GM12801 (cell line): ENCODE data around the gene ADCK2.

Experiments
- TF ChIP-seq, protein P1 (sequence below): IDR thresholded peaks from one replicate; pipeline ENCODE4 v1.5.1; 2011; ENCODE audit warnings: control low read depth; ENCODE audit not compliant: insufficient read length; ENCODE audit errors: extremely low read depth

The ADCK2 gene, protein sequence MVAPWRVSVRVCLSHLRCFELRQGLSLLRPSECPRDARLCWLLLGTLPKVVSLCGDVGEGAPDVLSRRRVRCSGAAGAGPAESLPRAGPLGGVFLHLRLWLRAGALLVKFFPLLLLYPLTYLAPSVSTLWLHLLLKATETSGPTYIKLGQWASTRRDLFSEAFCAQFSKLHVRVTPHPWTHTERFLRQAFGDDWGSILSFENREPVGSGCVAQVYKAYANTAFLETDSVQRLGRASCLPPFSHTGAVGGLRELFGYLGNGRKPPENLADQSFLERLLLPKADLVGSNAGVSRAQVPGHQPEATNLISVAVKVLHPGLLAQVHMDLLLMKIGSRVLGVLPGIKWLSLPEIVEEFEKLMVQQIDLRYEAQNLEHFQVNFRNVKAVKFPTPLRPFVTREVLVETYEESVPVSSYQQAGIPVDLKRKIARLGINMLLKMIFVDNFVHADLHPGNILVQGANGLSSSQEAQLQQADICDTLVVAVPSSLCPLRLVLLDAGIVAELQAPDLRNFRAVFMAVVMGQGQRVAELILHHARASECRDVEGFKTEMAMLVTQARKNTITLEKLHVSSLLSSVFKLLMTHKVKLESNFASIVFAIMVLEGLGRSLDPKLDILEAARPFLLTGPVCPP

DNA sequence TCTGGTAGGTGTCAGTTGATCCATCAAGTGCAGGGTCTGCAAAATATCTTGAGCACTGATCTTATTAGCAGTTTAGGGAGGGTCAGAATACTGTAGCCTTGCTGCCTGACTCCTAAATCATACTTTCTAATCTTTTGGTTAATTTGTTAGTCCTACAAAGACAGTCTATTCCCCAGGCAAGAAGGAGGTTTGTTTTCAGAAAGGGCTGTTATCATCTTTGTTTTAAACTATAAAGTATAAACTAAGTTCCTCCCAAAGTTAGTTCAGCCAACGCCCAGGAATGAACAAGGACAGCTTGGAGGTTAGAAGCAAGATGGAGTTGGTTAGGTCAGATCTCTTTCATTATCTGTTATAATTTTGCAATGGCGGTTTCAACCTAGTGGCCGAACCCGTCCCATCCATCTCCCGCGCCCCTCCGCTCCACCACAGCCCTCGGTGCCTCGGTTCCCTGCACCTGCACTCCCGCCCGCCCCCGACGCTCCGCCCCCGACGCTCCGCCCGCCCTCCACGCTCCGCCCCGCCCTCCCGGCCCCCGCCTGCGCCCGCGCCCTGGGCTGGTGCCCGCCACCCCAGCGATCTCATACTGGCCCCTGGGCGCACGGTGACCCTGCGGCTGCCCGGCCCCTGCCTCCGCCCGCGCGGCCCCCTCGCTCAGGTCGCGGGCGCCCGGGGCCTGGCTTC lies at the start of gene ADCK2:
ADCK2 (plus strand) TSS at position 564 of the 681 bp plus-strand sequence. CDS start 386 bp downstream, outside the sequence.
- TF ChIP-seq, protein P1, sequence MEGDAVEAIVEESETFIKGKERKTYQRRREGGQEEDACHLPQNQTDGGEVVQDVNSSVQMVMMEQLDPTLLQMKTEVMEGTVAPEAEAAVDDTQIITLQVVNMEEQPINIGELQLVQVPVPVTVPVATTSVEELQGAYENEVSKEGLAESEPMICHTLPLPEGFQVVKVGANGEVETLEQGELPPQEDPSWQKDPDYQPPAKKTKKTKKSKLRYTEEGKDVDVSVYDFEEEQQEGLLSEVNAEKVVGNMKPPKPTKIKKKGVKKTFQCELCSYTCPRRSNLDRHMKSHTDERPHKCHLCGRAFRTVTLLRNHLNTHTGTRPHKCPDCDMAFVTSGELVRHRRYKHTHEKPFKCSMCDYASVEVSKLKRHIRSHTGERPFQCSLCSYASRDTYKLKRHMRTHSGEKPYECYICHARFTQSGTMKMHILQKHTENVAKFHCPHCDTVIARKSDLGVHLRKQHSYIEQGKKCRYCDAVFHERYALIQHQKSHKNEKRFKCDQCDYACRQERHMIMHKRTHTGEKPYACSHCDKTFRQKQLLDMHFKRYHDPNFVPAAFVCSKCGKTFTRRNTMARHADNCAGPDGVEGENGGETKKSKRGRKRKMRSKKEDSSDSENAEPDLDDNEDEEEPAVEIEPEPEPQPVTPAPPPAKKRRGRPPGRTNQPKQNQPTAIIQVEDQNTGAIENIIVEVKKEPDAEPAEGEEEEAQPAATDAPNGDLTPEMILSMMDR: no peak

DNA sequence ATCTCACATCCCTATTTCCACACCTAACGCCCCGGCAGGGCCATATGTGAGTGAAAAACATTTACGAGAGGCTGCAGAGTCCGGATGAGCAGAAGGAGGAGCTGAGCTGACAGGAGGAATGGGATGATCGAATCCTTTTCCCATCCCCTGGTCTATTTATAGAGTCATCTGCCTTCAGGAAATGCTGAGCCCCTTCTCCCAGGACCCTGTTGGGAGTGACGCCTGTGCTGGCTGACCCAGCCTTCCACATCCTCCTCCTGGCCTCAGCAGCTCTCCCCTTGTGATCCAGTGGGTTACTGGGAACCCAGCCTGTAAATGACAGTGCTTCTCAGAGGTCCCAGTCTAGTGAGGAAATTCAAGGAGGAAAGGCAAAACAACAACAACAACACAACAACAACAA lies 48.8 kb upstream of the ADCK2 start:
- TF ChIP-seq, protein P1: no peak

DNA sequence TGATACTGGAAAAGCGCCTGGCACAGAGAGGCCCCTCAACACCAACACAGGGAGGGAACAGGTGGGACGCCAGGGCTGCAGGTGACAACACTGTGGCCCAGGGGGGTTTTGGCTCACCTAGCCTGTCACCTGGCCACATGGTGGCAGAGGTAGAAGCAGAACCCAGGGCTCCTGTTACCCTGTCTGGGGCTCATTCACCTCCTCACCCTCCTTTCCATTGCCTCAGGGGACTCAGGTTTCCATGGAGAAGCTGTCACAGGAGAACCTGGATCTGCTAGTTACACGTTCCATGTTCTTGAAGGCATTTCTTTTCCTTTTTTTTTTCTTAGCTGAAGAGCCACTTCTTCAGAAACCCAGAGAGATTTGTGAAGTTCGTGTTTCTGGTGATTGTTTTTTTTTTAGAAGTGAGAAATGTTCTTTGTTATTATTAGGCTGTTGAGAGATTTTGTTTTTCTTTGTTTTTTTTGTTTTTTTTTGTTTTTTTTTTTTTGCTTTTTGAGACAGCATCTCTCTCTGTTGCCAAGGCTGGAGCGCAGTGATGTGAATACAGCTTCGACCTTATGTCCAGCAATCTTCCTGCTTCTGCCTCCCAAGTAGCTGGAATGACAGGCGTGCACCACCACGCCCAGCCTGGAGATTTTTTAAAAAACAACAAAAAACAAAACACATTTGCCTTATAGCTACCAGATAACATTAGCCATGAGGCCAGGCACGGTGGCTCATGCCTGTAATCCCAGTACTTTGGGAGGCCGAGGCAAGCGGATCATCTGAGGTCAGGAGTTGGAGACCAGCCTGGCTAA lies 48.2 kb upstream of the ADCK2 start:
- TF ChIP-seq, protein P1: no peak

DNA sequence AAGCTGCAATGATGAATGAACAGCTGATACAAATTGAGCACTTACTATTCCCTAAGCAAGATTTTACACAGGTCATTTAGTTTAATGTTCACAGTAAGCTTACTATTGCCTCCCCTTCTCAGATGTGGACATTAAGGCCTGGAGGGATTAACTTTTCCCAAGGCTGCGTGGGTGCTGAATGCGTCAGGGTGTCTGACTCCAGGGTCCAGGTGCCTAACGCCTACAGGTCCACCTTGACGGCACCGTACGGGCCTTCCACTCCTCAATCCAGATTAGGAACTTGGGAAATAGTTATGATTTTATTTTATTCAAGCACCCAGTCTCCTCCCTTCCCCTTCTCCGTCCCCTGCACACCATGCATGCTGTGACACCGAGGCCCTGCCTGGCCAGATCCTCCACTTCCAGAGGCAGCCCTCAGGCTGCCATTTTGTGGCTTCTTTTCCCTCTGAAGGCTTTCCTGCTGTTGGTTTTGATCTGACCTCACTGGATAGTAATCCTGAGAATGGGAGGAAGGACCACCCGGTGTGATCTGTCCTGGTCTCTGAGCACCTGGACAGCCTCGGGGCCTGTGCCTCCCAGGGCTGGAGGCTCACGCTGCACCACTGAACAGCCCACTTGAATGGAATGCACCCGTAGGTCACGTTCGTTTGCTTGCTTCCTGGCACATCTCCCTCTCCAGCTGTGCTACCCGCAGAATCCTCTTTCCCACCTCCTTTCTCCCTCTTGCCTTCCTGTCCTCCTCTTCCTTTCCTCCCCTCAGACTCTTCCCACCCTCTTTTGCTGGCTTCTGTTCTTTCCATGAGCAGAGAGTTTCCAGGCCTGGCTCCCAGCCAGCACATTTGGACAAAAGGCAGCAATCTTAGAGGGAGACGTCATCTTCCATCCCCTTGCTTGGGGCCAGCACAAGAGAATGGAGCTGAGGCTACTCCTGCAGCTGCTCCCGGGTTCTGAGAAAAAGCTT lies 46.6 kb upstream of the ADCK2 start:
- TF ChIP-seq, protein P1: no peak

DNA sequence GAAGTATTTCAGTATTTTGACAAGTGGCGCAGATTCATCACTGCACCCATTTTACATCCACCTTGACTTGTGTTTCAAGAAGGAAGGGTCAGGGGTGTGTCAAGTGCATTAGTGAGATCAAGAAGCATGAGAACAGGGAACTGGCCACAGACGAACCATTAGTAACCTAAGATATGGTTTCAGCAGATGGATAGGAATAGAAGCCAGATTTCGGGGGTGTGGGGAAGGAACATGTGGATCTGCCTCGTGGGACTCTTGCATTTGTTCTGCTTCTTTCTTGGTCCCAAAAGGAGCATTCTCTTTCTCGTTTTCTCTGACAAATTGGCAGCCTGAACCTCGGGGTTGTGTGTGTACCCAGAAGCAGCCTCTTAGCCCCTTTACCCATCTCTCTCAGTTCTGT lies 41.7 kb upstream of the ADCK2 start:
- TF ChIP-seq, protein P1: no peak

DNA sequence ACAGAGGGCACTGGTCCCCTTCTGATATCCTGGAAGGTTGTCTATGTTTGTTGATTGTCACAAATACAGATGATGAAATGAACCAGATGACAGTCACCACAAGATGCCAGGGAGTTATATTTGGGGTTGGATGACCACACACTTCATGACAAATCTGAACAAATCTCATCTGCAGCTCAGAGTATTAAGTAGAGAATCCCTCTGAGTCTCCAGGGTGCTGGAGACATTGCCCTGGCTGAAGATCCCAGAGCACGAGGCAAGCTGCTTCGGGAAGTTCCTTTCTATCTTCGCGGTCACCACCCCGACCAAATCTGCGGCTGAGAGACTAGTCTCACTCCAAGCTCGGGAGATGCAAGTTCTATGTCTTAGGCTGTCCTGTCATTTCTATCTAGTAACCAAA lies 41.1 kb upstream of the ADCK2 start:
- TF ChIP-seq, protein P1: no peak
